Liver (tissue), 9 donors: ENCODE results near the gene M1AP. TPM values are rescaled to one million over a fixed set of nuclear protein-coding genes. Genes with fewer than 3 reads are reported as not detected.

ENCODE experiments used
- DNase-seq: peaks from one replicate; pipeline ENCODE4 v3.0.0-alpha.2; 2017; ENCODE audit warnings: low spot score
- H3K27ac ChIP-seq, 2 donors: one replicate each; pipeline ENCODE4 v1.7.0; 2013; ENCODE audit warnings: inconsistent platforms in 2 of 2, low read length in 2 of 2, control low read depth in 1 of 2, low read depth in 1 of 2, mild to moderate bottlenecking in 1 of 2
- H3K27me3 ChIP-seq, 4 donors: one replicate each; pipeline versions ENCODE4 v1.6.1 to v1.7.0; 2013; ENCODE audit warnings: low read length in 3 of 4, inconsistent platforms in 1 of 4, mild to moderate bottlenecking in 1 of 4, moderate library complexity in 1 of 4; ENCODE audit not compliant: control insufficient read depth in 4 of 4, insufficient read depth in 4 of 4
- H3K36me3 ChIP-seq, 4 donors: one replicate each; pipeline versions ENCODE4 v1.6.1 to v1.7.0; 2013; ENCODE audit warnings: low read length in 3 of 4, mild to moderate bottlenecking in 3 of 4, low read depth in 1 of 4, moderate library complexity in 1 of 4; ENCODE audit not compliant: control insufficient read depth in 4 of 4, insufficient read depth in 3 of 4
- H3K4me1 ChIP-seq, 4 donors: one replicate each; pipeline versions ENCODE4 v1.6.1 to v1.7.0; 2013; ENCODE audit warnings: low read length in 3 of 4, mild to moderate bottlenecking in 3 of 4, moderate library complexity in 1 of 4; ENCODE audit not compliant: control insufficient read depth in 4 of 4, insufficient read depth in 4 of 4
- H3K4me3 ChIP-seq, 3 donors: one replicate each; pipeline versions ENCODE4 v1.6.1 to v1.7.0; 2013; ENCODE audit warnings: low read length in 3 of 3, control low read depth in 1 of 3, low read depth in 1 of 3, mild to moderate bottlenecking in 1 of 3
- H3K9ac ChIP-seq, 2 donors: one replicate each; pipeline ENCODE4 v1.7.0; 2013; ENCODE audit warnings: low read length in 2 of 2, mild to moderate bottlenecking in 2 of 2, moderate library complexity in 2 of 2, control low read depth in 1 of 2, low read depth in 1 of 2
- H3K9me3 ChIP-seq, 4 donors: one replicate each; pipeline versions ENCODE4 v1.6.1 to v1.7.0; 2013; ENCODE audit warnings: low read length in 3 of 4; ENCODE audit not compliant: control insufficient read depth in 4 of 4
- EGR1 ChIP-seq, 2 donors: IDR thresholded peaks; 2 replicates each; pipeline ENCODE4 v1.6.1; 2016 to 2018; ENCODE audit warnings: antibody characterized with exemption in 2 of 2, low read depth in 2 of 2
- FOXA1 ChIP-seq: IDR thresholded peaks from 2 replicates; pipeline ENCODE4 v1.6.1; 2016; ENCODE audit warnings: antibody characterized with exemption
- FOXA2 ChIP-seq: IDR thresholded peaks from 2 replicates; pipeline ENCODE4 v1.6.1; 2016; ENCODE audit warnings: antibody characterized with exemption
- GABPA ChIP-seq, 2 donors: IDR thresholded peaks in 1 of 2; conservative IDR thresholded peaks in 1 of 2; 2 replicates each; pipeline ENCODE4 v1.6.1; 2016; ENCODE audit warnings: antibody characterized with exemption in 2 of 2, mild to moderate bottlenecking in 1 of 2, moderate library complexity in 1 of 2
- HNF4A ChIP-seq, 2 donors: conservative IDR thresholded peaks; 2 replicates each; pipeline ENCODE4 v1.6.1; 2016; ENCODE audit warnings: antibody characterized with exemption in 2 of 2, mild to moderate bottlenecking in 2 of 2
- HNF4G ChIP-seq: IDR thresholded peaks from 2 replicates; pipeline ENCODE4 v1.6.1; 2016; ENCODE audit warnings: antibody characterized with exemption
- JUND ChIP-seq, 2 donors: IDR thresholded peaks; 2 replicates each; pipeline ENCODE4 v1.6.1; 2016; ENCODE audit warnings: antibody characterized with exemption in 2 of 2
- NR2F2 ChIP-seq: IDR thresholded peaks from 2 replicates; pipeline ENCODE4 v1.6.1; 2016; ENCODE audit warnings: antibody characterized with exemption
- RAD21 ChIP-seq, 2 donors: IDR thresholded peaks; 2 replicates each; pipeline ENCODE4 v1.6.1; 2016; ENCODE audit warnings: antibody characterized with exemption in 2 of 2, mild to moderate bottlenecking in 2 of 2
- RXRA ChIP-seq, 2 donors: IDR thresholded peaks; 2 replicates each; pipeline ENCODE4 v1.6.1; 2017 to 2018; ENCODE audit warnings: antibody characterized with exemption in 2 of 2, mild to moderate bottlenecking in 1 of 2
- SP1 ChIP-seq: IDR thresholded peaks from 2 replicates; pipeline ENCODE4 v1.6.1; 2018; ENCODE audit warnings: antibody characterized with exemption, mild to moderate bottlenecking
- TAF1 ChIP-seq: conservative IDR thresholded peaks from 2 replicates; pipeline ENCODE4 v1.6.1; 2016; ENCODE audit warnings: antibody characterized with exemption, mild to moderate bottlenecking
- YY1 ChIP-seq: IDR thresholded peaks from 2 replicates; pipeline ENCODE4 v1.6.1; 2016; ENCODE audit warnings: antibody characterized with exemption, mild to moderate bottlenecking
- WGBS: extraction: QIAGEN DNeasy Blood & Tissue Kit; methylation state at CpG from one replicate; pipeline ENCODE4 v1.1.7; 2013; 5-methylcytosine and 5-hydroxymethylcytosine counted together
- polyA plus RNA-seq, 2 donors: library from polyadenylated mRNA; stranded (reverse) in 1 of 2; unstranded in 1 of 2; fragments of 200-250 nt in 1 of 2; fragments of >200 nt in 1 of 2; fragmentation: Nextera tagmentation in 1 of 2; extraction: Ambion mirVana in 1 of 2; gene quantifications; one replicate each; pipeline versions ENCODE4 v1.2.1 to v1.2.3, GENCODE V29; 2013 to 2015
- total RNA-seq, 2 donors: library from RNA; depleted of rRNA; stranded (reverse); fragments of >200 nt; gene quantifications; one replicate each; pipeline ENCODE4 v1.2.3, GENCODE V29; 2014
- TF ChIP-seq, protein P1 (sequence below): IDR thresholded peaks from 2 replicates; pipeline ENCODE4 v1.6.1; 2016; ENCODE audit warnings: antibody characterized with exemption
- TF ChIP-seq, protein P2 (sequence below): fragments of 150-350 bp; IDR thresholded peaks from 2 replicates; pipeline ENCODE4 v1.5.1; 2017; ENCODE audit warnings: improper control_type of control experiment, low read depth, low read length; ENCODE audit not compliant: missing input control
- TF ChIP-seq, protein P3 (sequence below): IDR thresholded peaks from 2 replicates; pipeline ENCODE4 v1.6.1; 2016; ENCODE audit warnings: antibody characterized with exemption, mild to moderate bottlenecking
- TF ChIP-seq, protein P4 (sequence below): IDR thresholded peaks from 2 replicates; pipeline ENCODE4 v1.6.1; 2016; ENCODE audit warnings: antibody characterized with exemption
- TF ChIP-seq, protein P5 (sequence below): IDR thresholded peaks from 2 replicates; pipeline ENCODE4 v1.6.1; 2016; ENCODE audit warnings: antibody characterized with exemption
- donor health status: healthy.
- donor health status: healthy.
- donor health status: healthy.
- donor health status: healthy.
- donor health status: healthy.

M1AP gene
- total and polyA plus RNA-seq, 4 donors: under 0.01 to 0.38 (median 0.08) TPM

DNA sequence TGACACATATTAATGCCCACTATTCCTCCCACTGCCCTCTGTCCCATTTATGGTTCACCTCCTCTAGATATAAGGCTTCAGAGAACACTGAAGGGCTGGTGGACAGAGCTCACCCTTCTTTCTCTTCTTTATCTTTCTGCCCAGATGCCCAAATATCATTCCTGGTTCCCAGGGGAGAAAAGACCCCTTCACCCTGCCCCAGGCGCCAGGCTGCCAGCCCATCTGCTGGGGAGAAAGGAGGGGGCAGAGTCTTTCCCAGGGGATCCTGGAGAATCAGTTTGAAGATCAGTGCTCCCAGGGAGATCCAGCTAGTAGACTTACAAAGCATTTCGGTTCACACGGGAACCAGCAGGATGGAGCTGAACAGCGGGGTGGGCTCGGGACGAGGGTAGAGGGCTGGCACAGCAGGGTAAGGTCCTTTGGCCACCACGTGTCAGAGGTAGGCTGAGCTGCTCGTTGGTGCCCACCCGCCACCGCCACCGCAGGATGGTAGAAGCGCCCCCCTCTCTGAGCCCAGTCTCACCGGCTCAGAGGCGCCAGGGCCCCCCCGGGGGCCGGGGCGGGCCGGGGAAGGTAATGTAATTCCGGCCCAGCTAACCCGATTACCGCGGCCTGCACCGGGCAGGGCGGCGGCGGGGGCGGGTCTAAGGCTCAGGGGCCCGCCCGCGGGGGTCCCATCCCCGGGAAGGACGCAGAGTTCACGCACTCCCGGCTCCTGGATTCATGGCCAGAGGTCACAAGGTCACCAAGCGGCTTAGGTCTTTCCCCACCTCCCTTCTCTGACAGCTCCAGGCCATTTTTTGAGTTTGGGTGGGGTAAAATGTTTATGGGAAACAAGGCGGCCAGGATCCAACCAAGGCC, 135.2 kb downstream of the M1AP start:
- no peaks in the 10 kb centered on the region for H3K36me3 ChIP-seq
- H3K4me3 ChIP-seq: no peak overlapping the region
- H3K27ac ChIP-seq: no peak overlapping the region
- no peak overlapping the region for H3K9ac ChIP-seq
- no peak for DNase-seq
- H3K27me3 ChIP-seq: peaks cover 11 to 28% (median 13%) of the 10 kb centered on the region in 4 donors
- TF ChIP-seq TAF1: no peak
- no peak for TF ChIP-seq NR2F2
- TF ChIP-seq RAD21 (IDR thresholded peaks at IDR 0.05): no peak
- TF ChIP-seq EGR1 (IDR thresholded peaks at IDR 0.05; ENCODE audit: low read depth in 2 of 2): no peak
- TF ChIP-seq HNF4G: no peak
- TF ChIP-seq, protein P1, sequence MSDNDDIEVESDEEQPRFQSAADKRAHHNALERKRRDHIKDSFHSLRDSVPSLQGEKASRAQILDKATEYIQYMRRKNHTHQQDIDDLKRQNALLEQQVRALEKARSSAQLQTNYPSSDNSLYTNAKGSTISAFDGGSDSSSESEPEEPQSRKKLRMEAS: no peak
- TF ChIP-seq RXRA (IDR thresholded peaks at IDR 0.05): no peak
- TF ChIP-seq, protein P2, sequence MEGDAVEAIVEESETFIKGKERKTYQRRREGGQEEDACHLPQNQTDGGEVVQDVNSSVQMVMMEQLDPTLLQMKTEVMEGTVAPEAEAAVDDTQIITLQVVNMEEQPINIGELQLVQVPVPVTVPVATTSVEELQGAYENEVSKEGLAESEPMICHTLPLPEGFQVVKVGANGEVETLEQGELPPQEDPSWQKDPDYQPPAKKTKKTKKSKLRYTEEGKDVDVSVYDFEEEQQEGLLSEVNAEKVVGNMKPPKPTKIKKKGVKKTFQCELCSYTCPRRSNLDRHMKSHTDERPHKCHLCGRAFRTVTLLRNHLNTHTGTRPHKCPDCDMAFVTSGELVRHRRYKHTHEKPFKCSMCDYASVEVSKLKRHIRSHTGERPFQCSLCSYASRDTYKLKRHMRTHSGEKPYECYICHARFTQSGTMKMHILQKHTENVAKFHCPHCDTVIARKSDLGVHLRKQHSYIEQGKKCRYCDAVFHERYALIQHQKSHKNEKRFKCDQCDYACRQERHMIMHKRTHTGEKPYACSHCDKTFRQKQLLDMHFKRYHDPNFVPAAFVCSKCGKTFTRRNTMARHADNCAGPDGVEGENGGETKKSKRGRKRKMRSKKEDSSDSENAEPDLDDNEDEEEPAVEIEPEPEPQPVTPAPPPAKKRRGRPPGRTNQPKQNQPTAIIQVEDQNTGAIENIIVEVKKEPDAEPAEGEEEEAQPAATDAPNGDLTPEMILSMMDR: no peak
- no peak for TF ChIP-seq HNF4A (conservative IDR thresholded peaks at IDR 0.05)
- TF ChIP-seq, protein P3, sequence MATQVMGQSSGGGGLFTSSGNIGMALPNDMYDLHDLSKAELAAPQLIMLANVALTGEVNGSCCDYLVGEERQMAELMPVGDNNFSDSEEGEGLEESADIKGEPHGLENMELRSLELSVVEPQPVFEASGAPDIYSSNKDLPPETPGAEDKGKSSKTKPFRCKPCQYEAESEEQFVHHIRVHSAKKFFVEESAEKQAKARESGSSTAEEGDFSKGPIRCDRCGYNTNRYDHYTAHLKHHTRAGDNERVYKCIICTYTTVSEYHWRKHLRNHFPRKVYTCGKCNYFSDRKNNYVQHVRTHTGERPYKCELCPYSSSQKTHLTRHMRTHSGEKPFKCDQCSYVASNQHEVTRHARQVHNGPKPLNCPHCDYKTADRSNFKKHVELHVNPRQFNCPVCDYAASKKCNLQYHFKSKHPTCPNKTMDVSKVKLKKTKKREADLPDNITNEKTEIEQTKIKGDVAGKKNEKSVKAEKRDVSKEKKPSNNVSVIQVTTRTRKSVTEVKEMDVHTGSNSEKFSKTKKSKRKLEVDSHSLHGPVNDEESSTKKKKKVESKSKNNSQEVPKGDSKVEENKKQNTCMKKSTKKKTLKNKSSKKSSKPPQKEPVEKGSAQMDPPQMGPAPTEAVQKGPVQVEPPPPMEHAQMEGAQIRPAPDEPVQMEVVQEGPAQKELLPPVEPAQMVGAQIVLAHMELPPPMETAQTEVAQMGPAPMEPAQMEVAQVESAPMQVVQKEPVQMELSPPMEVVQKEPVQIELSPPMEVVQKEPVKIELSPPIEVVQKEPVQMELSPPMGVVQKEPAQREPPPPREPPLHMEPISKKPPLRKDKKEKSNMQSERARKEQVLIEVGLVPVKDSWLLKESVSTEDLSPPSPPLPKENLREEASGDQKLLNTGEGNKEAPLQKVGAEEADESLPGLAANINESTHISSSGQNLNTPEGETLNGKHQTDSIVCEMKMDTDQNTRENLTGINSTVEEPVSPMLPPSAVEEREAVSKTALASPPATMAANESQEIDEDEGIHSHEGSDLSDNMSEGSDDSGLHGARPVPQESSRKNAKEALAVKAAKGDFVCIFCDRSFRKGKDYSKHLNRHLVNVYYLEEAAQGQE: no peak
- TF ChIP-seq, protein P4, sequence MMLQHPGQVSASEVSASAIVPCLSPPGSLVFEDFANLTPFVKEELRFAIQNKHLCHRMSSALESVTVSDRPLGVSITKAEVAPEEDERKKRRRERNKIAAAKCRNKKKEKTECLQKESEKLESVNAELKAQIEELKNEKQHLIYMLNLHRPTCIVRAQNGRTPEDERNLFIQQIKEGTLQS: no peak
- no peak for TF ChIP-seq YY1
- TF ChIP-seq, protein P5, sequence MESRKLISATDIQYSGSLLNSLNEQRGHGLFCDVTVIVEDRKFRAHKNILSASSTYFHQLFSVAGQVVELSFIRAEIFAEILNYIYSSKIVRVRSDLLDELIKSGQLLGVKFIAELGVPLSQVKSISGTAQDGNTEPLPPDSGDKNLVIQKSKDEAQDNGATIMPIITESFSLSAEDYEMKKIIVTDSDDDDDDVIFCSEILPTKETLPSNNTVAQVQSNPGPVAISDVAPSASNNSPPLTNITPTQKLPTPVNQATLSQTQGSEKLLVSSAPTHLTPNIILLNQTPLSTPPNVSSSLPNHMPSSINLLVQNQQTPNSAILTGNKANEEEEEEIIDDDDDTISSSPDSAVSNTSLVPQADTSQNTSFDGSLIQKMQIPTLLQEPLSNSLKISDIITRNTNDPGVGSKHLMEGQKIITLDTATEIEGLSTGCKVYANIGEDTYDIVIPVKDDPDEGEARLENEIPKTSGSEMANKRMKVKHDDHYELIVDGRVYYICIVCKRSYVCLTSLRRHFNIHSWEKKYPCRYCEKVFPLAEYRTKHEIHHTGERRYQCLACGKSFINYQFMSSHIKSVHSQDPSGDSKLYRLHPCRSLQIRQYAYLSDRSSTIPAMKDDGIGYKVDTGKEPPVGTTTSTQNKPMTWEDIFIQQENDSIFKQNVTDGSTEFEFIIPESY: no peak
- TF ChIP-seq FOXA2: no peak
- TF ChIP-seq FOXA1: no peak
- no peak for TF ChIP-seq GABPA (IDR thresholded peaks at IDR 0.05 in 1 of 2, conservative IDR thresholded peaks at IDR 0.05 in 1 of 2)
- no peak for TF ChIP-seq SP1
- TF ChIP-seq JUND (IDR thresholded peaks at IDR 0.05): no peak
- no peaks in the 10 kb centered on the region for H3K9me3 ChIP-seq
- 10% methylated on average over 36 of the region's 36 CpGs for WGBS
- H3K4me1 ChIP-seq: peaks cover 9 to 23% (median 17%) of the 10 kb centered on the region in 4 donors
